HG03103 (cell line): ENCODE data around the gene AADAT.
"Not testable (repeated sequence)": the region's sequence is repeated elsewhere in the genome, so short reads cannot be mapped to it uniquely, and the experiment has no call there.

Source experiments
- ATAC-seq: cut with Tn5 transposase; IDR thresholded peaks from one replicate; pipeline ENCODE4 v1.9.1; 2021; ENCODE audit warnings: low read depth; ENCODE audit not compliant: unreplicated experiment

Gene AADAT

DNA sequence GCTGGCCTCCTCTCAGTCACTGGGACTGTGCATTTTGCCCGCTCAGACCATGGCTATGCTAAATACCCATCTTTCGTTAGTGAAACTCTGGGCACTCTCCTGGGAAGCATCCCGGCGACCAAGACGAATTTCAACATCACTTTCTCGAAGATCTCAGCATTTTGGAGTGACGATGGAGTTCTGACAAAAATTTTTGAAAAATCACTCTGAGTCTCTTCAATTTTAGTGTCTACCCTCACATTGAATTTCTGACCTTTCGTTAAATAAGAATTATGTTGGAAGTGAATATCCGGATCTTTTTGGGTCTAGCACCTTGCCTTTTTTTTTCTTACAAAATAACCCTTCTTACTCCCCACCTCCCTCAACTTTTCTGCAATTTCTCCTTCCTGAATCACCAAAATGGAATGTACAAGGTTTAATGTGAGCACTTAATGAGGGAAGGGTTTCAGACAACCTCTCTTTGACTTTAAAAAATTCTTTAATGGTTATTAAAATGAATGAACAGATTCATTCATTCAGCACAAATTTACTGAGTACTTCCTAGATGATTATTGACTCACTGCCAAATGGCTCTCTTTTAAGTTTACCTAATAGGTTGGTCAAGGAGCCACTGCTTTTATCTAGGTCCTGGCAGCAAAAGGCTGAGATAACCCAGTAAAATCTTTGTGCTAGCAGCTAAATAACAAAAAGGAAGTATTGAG lies 746 bp upstream of the AADAT start:
- ATAC-seq, result no peak

DNA sequence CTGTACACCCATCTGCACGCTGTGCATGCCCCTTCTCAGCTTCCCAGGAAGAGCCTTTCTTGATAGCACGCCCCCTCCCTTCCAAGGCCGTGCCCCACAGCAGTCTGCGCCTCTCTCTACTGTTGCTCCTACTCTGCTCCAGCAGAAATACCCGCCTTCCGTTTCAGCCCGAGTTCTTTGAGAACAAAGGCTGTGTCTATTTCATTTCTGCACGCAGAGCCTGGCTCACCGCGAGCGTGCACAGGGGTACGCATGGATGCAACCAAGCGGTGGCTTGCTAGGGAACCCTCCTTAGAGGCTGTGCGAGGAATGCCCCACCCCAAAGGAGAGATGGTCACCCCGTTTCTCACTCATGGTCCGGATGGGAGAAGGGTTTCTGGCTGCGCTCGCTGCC lies 485 bp downstream of the AADAT start:
- ATAC-seq, result no peak

DNA sequence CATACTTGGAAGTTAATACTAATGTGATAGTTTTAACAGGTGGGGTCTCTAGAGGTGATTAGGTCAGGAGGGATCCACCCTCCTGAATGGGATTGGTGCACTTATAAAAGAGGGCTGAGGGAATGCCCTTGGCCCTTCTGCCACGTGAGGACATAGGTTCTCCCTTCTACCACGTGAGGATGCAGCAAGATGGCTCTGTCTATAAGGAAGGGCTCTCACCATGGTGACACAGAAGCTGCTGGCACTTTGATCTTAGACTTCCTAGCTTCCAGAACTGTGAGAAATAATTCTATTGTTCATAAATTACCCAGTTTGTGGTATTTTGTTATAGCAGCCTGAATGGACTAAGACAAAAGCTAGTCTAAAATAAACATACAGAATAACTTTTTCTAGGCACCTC lies 1.0 kb downstream of the AADAT start:
- ATAC-seq, result no peak

DNA sequence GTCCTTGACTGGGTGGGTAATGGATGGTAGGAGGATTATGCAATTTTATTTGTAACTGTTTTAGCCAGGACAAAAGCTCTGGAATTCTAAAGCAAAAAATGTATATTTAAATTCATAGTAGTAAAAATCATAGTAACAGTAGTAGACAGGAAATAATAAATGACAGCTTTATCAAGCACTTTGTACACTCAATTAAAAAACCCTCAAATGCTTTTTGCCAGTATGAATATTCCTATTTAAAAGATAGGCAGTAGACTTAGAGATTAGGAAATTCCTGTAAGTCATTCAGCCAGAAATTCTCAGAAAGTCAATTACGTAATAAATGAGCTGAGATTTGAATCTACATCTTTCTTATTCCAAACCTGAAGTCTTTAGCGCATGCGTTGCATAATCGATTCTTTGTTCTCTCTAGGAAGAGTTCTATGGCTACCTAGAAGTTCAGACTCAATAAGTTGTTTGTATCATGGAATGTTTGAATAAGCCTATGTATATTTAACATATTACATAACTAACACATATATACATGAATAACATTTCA lies 2.5 kb downstream of the AADAT start:
- no peak for ATAC-seq

DNA sequence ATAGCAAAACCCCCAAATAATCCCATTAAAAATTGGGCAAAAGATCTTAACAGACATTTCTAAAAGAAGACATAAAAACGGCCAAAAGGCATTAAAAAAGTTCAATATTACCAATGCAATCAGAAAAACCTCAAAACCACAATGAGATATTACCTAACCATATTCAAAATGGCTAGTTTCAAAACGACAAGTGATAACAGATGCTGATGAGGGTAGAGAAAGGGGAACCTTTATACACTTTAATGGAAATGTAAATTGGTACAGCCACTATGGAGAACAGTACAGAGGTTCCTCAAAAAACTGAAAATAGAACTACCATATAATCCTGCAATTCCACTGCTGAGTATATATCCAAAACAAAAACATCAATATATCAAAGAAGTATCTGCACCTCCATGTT lies 6.2 kb downstream of the AADAT start:
- ATAC-seq, result no peak

DNA sequence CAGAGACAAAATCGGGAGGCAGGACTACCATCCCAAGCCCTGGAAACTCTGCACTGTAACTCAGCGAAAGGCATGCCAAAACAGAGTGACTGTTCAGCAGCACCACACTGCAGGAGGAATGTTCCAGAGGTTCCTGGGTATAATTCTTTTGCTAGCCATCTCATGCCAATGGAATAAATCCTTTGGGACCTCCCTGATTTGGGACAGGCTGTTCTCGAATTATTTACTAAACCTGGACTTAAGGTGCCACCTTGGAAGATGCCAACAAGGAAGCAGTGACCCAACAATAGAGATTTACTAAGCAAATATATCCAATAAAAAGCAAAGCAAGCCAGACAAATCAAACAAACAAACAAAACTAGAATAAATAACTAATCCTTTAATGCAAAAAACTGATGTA lies 9.3 kb downstream of the AADAT start:
- no peak for ATAC-seq

DNA sequence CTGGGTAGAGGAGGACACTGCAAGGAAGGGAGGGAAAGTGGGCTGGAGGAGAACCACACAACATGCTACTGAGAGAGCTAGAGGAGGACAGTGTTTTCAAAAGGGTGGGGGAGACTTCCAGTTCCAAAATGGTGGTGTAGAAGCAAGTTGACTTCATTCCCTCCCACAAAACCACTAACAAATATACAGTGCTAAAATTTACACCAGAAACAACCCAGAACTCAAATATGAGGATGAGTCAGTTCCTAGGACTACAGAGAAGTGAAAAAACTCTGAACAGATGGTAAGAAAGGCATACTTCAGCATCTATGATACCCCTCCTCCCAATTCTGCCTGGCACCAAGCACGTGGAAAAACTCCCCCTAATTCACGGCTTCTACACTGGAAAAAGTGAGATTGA lies 9.8 kb downstream of the AADAT start:
- ATAC-seq, result no peak

DNA sequence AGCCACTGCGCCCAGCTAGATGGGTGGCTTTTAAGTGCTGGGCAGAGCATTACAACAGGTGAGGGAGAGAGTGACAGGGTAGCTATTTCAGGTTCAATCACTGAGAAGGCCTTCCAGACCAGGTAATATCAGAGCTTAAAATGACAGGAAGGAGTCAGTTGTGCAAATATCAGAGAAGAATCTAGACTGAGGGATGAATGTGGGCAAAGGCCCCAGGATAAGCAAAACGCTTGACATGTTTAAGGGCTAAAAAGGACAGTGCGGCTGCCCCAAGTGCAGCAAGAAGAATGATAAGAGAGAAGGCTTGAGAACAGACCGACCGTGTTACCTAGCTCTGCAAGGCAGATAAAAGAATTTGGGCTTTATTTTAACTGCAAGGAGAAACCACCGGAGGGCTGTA lies 18.6 kb downstream of the AADAT start:
- no peak for ATAC-seq

DNA sequence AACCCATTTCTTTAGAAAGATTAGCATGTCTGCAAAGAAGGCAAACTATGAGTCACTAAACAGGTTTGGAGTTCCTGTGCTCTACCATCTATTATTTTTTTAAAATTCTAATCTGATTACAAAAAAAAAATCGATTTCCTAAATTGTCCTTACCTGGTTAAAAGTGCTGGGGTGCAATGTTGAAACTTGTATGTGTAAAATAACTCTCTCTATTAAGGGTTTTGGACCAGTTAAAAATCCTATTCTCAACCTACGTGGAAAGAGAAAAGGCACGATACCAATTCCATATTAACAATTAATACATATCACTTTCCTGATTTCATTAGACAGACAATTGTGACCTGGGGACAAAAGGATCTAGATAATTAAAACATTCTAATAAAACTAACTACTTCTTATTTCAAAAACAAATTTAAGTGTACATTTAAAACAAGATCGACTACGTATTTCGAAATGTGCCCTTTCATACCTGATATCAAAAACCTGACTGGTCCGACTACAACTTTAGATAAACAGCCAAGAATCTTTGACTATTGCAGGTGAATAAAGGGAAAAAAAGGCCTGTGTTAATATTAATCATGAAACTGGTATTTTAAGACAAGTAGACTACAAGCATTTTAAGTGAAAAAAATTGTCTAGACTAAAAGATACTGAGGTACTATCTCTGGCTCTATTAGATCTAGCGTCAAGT lies 21.2 kb downstream of the AADAT start:
- no peak for ATAC-seq

DNA sequence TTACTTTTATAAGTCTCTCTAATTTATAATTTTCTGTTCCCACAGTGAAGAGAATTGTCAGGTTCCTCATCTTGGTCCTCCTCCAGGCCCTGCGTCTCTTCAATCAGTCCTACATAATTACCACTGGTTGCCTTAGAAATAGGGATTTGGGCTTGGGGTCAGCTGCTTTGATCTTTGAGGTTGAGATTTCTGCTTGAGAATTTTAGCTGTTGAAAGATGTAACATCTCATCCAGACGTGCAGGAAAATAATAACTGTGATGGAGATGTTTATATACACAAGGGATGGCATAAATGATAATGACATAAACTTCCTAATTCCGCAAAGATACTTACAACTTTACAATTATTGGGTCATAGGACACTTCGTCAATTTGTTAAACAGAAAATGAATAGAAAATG lies 30.3 kb downstream of the AADAT start:
- no peak for ATAC-seq

DNA sequence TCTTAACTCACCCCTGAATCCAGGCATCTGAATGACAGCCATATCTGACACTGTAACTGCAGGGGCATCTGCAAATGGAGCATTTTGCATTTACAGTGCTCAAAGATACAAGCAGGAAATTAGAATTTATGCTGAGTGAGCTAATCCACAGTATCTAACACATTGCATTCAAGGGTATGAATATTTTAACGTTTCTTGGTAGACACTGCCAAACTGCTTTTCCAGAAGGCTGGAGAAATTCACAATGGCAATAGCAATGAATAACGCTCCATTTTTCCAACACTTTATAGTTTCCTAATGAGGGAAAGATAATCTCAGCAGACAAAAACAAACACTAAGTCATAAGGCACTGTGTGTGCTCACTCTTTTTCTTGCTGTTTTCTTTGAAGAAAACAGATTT lies 30.9 kb downstream of the AADAT start:
- no peak for ATAC-seq

DNA sequence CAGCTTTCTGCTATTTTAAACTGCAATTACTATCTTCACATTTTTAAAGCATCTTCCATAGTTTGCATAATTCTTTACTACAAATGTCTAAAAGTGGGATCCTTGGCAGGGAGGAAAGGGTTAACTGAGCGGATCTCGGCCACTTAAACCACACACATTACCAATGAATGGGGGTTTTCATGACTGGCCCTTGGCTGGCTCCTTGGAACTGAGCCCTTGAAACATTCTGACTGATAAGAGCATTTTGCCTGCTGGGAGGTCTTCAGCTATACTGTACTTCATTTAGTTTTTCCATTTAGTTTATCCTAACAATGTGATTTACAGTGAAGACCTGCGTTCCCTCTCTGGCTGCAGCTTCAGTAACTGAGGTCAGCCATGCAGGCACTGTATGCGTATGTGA lies 31.9 kb downstream of the AADAT start:
- ATAC-seq, result no peak

DNA sequence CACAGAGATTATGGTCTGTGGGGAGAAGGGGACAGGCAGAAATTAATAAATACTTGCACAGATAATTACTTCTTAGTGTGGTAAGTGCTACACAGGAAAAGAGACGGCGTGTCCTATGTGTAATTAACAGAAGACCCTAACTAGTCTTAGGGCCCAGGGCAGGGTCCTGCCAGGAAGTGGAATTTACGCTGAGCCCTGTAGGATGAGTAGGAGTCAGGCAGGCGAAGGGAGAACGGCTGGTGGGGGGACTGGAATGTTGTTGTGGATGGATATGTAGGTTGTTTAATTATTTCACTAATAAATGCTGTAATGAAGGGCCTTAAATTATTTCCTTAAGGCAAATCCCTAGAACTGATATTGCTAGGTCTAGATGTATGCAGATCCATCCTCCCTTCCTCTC lies 36.8 kb downstream of the AADAT start:
- no peak for ATAC-seq

DNA sequence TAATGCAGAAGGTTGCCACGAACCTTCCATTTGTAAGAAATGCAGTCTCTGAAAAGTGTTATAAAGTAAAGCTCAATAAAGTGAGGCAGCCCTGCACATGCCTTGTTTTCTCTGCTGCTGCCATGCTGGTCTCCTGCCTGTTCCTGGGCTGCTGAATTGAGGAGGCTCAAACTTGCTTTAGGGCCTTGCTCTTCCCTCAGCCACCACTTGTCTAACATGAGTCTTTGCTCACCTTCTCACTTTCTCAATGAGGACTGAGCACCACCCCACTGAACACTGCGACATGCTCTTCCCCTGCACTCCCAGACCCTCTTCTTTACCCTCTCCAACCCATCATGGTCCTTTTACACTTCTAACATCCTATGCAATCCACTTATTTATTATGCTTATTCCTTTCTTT lies 38.4 kb downstream of the AADAT start:
- ATAC-seq, result no peak

DNA sequence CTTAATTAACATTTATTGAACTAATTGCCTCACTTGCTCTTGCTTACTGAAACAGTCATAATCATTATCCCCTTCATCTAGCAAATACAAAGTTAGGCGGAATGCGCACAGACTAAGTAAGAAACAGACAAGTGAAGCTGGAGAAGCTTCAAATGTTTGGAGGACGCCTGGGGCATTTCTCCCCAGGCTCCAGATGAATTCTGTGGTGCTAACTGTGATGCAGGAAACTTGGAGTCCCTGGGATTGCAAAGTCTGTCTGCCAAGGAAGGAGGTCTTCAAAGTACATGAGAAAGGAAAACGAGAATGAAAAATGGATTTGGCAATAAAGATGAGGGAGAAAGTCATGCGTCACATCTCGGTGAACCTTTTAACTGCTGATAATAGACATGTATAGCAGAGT lies 40.0 kb downstream of the AADAT start:
- ATAC-seq, result no peak

DNA sequence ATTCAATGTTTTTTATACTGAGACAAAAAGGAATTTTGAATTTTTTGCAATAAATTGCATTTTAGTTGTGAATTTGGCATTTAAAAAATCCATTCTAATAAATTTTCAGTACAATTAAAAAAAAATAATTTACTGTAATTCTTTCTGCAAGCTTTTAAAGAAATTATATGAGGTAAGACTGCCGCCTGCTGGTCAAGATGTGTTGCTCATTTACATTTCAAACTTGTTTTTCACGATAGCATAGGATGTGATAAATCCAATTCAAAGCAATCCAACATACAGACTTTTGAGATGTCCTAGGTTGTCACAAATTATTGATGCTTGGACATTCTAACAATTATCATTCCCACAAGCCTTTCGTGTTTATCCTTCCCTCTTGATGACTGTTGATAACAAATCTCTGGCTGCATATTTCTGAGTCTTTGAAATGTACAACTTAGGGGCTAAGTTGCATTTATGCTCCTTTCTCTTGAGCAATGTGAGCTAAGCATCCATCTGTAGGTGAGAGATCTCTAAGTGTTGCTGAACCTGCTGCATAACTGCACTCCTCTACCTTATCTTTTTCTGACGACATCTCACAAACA lies 41.9 kb downstream of the AADAT start:
- ATAC-seq, result no peak

DNA sequence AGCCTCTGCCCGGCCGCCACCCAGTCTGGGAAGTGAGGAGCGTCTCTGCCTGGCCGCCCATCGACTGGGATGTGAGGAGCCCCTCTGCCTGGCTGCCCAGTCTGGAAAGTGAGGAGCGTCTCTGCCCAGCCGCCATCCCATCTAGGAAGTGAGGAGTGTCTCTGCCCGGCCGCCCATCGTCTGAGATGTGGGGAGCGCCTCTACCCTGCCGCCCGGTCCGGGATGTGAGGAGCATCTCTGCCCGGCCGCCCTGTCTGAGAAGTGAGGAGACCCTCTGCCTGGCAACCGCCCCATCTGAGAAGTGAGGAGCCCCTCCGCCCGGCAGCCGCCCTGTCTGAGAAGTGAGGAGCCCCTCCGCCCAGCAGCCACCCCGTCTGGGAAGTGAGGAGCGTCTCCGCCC lies 43.6 kb downstream of the AADAT start:
- ATAC-seq, result not testable (repeated sequence)

DNA sequence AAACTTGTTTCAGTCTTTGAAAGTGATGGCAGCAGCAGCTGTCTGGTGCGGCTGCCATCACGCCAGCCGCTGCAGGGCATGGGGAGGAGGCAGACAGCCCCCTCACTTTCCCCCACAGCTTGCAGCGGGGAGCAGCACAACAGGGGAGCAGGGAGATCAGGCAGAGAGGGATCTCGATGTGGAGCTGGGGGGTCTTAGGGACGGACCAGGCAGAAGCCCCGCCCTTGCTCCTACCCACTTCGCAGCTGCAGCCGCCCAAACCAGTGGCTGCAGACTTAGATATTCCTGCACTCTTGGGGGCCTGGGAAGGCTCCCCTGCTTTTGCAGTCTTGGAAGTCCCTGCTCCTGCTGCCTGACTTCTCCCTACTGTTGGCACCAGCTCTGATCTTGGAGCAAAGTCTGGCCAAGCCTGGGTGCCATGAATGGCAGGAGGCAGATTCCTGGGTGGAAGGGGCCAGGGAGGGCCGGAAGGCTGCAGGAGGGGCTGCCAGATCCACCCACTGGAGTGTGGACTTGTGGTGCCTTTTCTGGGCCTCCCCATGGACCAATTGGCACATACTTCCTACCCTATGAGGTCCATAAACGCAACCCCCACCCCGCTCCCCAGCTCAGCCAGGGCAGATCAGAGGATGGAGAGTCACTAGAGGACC lies 49.6 kb downstream of the AADAT start:
- no peak for ATAC-seq

DNA sequence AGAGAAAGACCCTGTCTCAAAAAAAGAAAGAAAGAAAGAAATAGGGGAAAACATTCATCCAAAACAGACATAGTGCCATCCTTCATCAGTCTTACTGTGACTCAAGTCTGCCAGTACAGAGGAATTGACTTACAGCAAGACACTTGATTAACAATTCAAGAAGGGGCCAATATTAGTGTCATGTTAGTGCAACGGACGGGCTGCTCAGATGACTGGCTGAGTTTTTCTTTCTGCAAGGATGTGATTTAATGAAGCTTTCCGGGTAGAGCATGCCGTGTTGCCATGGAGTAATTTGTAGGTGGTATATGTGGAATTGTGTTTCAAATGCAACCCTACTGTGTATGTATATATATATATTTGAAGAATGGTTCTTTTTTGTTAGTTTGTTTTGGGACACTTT lies 51.0 kb downstream of the AADAT start:
- ATAC-seq, result no peak

DNA sequence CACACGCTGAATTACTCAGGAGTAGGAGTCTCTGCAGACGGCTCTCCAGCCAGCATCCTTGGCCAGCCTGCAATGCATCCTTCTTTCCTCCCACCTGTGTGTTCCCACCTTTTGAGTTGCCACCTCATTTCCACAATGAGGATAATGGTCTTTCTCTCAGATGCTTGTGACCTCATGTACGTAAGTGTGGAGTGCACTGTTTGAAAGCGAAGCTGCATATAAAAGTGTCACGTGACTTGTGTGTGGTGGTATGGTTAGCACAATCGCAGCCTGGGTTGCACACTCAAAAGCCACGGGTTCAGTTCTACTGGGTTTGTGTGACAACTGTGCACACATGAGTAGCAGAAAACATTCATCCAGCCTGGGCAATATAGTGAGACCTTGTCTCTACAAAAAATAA lies 51.5 kb downstream of the AADAT start:
- ATAC-seq, result no peak

DNA sequence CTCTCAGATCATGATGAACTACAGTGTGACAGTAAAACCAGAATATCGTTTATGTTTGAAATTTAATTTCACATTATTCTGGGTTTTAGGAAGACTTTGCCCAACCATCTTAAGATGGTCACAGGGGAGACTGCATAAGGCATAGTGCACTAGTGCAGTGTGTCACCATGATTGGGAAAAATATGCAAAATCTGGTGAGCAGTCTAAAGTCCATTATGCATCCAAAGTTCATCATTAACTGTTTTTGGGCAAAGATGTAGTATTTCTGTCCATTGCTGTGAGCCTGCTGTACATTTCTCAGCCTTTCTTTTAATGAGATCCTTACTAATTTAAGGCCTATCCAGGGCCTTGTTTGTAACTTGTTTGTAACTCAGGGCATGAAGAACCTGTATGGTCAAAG lies 52.3 kb downstream of the AADAT start:
- ATAC-seq, result no peak
